Esophagus squamous epithelium (tissue), 5 donors: ENCODE data around the gene TMC3. TPM values are rescaled to one million over a fixed set of nuclear protein-coding genes. Genes with fewer than 3 reads are reported as not detected.

Source experiments
- DNase-seq: peaks from one replicate; lab custom pipeline; 2025; lab: John Stamatoyannopoulos, UW
- H3K27ac ChIP-seq, 4 donors: fragments of 200-600 bp; sonication (generic); one replicate each; pipeline ENCODE4 v1.5.1; 2016 to 2019; ENCODE audit warnings: mild to moderate bottlenecking in 1 of 4
- H3K27me3 ChIP-seq, 4 donors: fragments of 200-600 bp; sonication (generic); 1 replicate in 3 of 4; 2 replicates in 1 of 4; pipeline versions ENCODE4 v1.5.1 to v1.6.0; 2017 to 2021; ENCODE audit warnings: antibody characterized with exemption in 1 of 4
- H3K36me3 ChIP-seq, 3 donors: fragments of 200-600 bp; sonication (generic); one replicate each; pipeline ENCODE4 v1.5.1; 2016 to 2019
- H3K4me1 ChIP-seq, 3 donors: fragments of 200-600 bp; sonication (generic); one replicate each; pipeline ENCODE4 v1.5.1; 2017 to 2019
- H3K4me3 ChIP-seq, 4 donors: fragments of 200-600 bp; sonication (generic); 1 replicate in 3 of 4; 2 replicates in 1 of 4; pipeline ENCODE4 v1.5.1; 2016 to 2019; ENCODE audit warnings: mild to moderate bottlenecking in 2 of 4, moderate library complexity in 1 of 4
- H3K9me3 ChIP-seq, 3 donors: fragments of 200-600 bp; sonication (generic); one replicate each; pipeline ENCODE4 v1.5.1; 2016 to 2019
- POLR2A ChIP-seq, 4 donors: fragments of 450-650 bp; IDR thresholded peaks; one replicate each; pipeline ENCODE4 v1.6.1; 2017; ENCODE audit warnings: antibody characterized with exemption in 4 of 4, mild to moderate bottlenecking in 4 of 4, moderate library complexity in 3 of 4
- WGBS, 2 donors: methylation state at CpG; one replicate each; pipeline ENCODE4 v1.1.5; 2018; 5-methylcytosine and 5-hydroxymethylcytosine counted together
- intact Hi-C: fragments of 100-400 bp; cut with DNase I; formaldehyde crosslinking; loops from one replicate; pipeline ENCODE4 v1.15.0; 2022
- total RNA-seq, 4 donors: library from RNA; depleted of rRNA; stranded (reverse); fragments of >200 nt; gene quantifications; one replicate each; pipeline ENCODE4 v1.1.0, GENCODE V29; 2016
- TF ChIP-seq, protein P1 (sequence below), 6 experiments: fragments of 450-650 bp in 4 of 6; fragments of 200-600 bp in 2 of 6; sonication (generic) in 2 of 6; IDR thresholded peaks; one replicate each; pipeline ENCODE4 v1.5.1; 2016 to 2019; ENCODE audit warnings: antibody characterized with exemption in 6 of 6, mild to moderate bottlenecking in 4 of 6, moderate library complexity in 4 of 6
- donor health status: DM: yes; HTN: yes; CAD: no.

Gene TMC3
- total RNA-seq, 4 donors from 2014 or later = not detected

DNA sequence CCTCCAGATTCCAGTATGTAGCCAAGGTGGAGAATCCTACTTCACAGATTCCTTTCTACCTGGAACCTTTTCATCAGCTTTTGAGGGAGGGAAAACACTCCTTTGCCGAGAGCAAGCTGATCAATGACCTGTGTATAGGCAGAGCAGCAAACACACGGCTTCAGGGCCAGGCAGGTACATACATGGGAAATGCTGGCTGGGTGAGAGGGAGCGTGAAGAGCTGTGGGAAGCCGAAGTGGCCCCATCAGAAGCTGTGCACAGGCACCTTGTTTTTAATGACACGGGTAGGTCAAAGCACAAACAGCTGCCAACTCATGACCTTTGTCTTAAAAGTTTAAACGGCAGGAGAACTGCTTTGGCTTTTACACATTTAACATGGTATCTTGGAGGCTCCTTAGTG, 75.4 kb downstream of the TMC3 start:
- WGBS, 2 donors = 62 to 63% methylated on average over 5 of the region's 6 CpGs
- Histone ChIP-seq H3K4me3 (peak overlapping the region in 3 of 4 donors; percentile 31 to 58 (median 43)), H3K27me3 (no peaks in the 10 kb centered on the region), H3K36me3 (peaks cover 0 to 36% (median 0%) of the 10 kb centered on the region in 3 donors), H3K4me1 (peaks cover 6 to 83% (median 30%) of the 10 kb centered on the region in 3 donors), H3K27ac (peak overlapping the region in 3 of 4 donors; percentile 52 to 80 (median 70)), H3K9me3 (no peaks in the 10 kb centered on the region)
- TF ChIP-seq, protein P1, sequence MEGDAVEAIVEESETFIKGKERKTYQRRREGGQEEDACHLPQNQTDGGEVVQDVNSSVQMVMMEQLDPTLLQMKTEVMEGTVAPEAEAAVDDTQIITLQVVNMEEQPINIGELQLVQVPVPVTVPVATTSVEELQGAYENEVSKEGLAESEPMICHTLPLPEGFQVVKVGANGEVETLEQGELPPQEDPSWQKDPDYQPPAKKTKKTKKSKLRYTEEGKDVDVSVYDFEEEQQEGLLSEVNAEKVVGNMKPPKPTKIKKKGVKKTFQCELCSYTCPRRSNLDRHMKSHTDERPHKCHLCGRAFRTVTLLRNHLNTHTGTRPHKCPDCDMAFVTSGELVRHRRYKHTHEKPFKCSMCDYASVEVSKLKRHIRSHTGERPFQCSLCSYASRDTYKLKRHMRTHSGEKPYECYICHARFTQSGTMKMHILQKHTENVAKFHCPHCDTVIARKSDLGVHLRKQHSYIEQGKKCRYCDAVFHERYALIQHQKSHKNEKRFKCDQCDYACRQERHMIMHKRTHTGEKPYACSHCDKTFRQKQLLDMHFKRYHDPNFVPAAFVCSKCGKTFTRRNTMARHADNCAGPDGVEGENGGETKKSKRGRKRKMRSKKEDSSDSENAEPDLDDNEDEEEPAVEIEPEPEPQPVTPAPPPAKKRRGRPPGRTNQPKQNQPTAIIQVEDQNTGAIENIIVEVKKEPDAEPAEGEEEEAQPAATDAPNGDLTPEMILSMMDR (IDR thresholded peaks at IDR 0.05) = no peak
- intact Hi-C loops = no loop called here
- no peak for DNase-seq

DNA sequence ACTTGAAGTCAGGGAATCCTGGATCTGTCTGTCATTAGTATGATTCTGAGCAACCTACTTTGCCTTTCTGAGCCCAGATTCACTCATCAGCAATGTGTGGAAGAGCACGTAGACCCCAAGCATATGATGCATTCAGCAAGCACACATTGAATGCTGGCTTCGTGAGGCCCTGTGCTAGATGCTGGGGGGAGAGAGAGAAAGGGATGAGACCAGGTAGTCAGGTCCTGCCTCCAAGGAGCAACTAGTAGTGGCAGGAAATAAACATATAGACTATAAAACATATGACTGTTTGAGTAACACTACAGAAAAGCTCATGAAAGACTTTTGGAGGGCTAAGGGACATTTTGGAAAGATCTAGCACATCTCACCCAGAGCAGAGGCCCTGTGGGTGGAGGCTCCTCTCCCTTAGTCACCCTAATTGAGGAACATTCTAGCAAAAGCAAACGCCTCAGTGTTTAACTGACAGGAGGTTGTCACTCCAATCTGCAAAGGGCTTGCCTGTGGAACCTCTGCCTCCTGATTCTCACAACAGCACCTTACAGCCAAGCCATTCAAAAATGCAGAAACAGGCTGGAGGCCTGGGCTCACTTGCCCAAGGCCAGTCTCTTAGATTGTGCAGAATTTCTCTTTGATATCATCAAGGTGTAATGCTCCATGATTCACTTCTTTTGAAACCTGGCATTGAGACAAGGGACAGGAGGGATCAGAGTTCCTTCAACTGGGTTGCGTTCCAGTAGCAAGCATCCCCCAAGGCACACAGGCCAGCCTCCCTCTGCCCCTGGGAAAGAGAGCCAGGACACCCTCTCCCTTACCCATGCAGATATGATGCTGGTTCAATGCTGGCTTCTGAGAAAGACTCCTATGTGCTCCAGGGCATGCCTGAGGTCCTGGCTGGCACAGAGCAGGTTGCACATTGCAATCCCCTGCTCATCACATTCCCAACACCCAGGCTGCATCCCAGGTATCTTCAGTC, 76.1 kb downstream of the TMC3 start:
- Histone ChIP-seq H3K27ac (peak overlapping the region; percentile 25 to 85 (median 75)), H3K36me3 (peaks cover 0 to 32% (median 0%) of the 10 kb centered on the region in 3 donors), H3K4me1 (peaks cover 0 to 79% (median 23%) of the 10 kb centered on the region in 3 donors), H3K4me3 (peak overlapping the region; percentile 13 to 58 (median 37)), H3K9me3 (no peaks in the 10 kb centered on the region), H3K27me3 (no peaks in the 10 kb centered on the region)
- DNase-seq = no peak
- TF ChIP-seq, protein P1 (IDR thresholded peaks at IDR 0.05) = no peak
- intact Hi-C loops = no loop called here
- 54 to 64% methylated on average over 3 of the region's 4 CpGs for WGBS, 2 donors

- no peak for DNase-seq
- intact Hi-C loops = no loop called here
- H3K36me3 ChIP-seq = peaks cover 0 to 31% (median 0%) of the 10 kb centered on the region in 3 donors
- 35% methylated on average over 3 of the region's 3 CpGs for WGBS, 2 donors
- H3K27ac ChIP-seq = peak overlapping the region; percentile 25 to 85 (median 75)
- TF ChIP-seq POLR2A (IDR thresholded peaks at IDR 0.05) = no peak
- TF ChIP-seq, protein P1 (IDR thresholded peaks at IDR 0.05) = no peak
- peaks cover 0 to 71% (median 23%) of the 10 kb centered on the region in 3 donors for H3K4me1 ChIP-seq
- no peaks in the 10 kb centered on the region for H3K9me3 ChIP-seq
- H3K27me3 ChIP-seq = no peaks in the 10 kb centered on the region
- peak overlapping the region; percentile 13 to 58 (median 37) for H3K4me3 ChIP-seq
Observed at GRCh38 chr15:81297147-81297572, 76.9 kb downstream of the TMC3 start.

DNA sequence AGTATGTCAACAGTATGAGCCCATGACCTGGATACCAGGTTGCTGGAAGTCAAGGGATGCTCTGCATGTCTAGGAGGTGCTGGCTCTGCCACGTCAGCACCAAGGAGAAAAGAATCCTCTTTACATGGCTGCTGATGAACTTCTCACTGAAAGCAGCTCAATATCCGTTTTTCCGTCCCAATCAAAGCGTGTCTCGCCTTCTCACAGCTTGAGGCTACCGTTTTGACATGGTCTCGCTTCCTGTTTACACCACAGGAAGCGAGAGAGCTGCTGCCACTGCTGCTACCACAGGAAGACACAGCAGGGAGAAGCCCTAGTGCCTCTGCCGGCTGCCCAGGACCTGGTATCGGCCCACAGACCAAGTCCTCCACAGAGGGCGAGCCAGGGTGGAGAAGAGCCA, 77.3 kb downstream of the TMC3 start:
- WGBS, 2 donors = 52 to 55% methylated on average over 9 of the region's 11 CpGs
- Histone ChIP-seq H3K27me3 (no peaks in the 10 kb centered on the region), H3K9me3 (no peaks in the 10 kb centered on the region), H3K27ac (peak overlapping the region; percentile 32 to 85 (median 75)), H3K36me3 (peaks cover 0 to 30% (median 0%) of the 10 kb centered on the region in 3 donors), H3K4me3 (peak overlapping the region; percentile 13 to 58 (median 37)), H3K4me1 (peaks cover 0 to 66% (median 23%) of the 10 kb centered on the region in 3 donors)
- DNase-seq = no peak
- intact Hi-C loops = no loop called here
- TF ChIP-seq POLR2A (IDR thresholded peaks at IDR 0.05) = peak in 2 of 4 donors; percentile 50 to 80
- TF ChIP-seq, protein P1 (IDR thresholded peaks at IDR 0.05) = no peak

DNA sequence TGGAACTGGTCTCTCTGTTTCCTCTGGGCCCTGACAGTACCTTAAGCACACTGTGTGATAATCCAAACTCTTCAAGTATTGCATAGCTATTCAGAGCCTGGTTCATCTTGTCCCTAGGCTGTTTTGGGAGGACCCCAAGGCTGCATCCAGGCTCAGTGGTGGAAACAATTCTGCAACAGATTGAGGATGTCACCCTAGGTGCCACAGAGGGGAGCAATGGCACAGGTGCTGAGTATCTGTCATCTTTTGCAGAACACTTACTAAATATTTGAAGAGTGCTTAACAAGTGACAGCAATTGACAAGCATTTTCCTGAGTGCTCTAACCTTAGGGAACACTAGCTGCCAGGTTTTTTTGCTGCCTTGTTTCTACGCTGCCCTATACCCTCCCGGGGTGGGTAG, 77.8 kb downstream of the TMC3 start:
- H3K4me3 ChIP-seq = peak overlapping the region in 1 of 4 donors; percentile 58
- no peaks in the 10 kb centered on the region for H3K27me3 ChIP-seq
- no peak for DNase-seq
- intact Hi-C loops = no loop called here
- TF ChIP-seq, protein P1 (IDR thresholded peaks at IDR 0.05) = no peak
- TF ChIP-seq POLR2A (IDR thresholded peaks at IDR 0.05) = no peak
- WGBS, 2 donors = 69 to 75% methylated on average over 2 of the region's 2 CpGs
- H3K9me3 ChIP-seq = no peaks in the 10 kb centered on the region
- H3K27ac ChIP-seq = peak overlapping the region; percentile 32 to 85 (median 75)
- peaks cover 0 to 25% (median 0%) of the 10 kb centered on the region in 3 donors for H3K36me3 ChIP-seq
- peaks cover 0 to 62% (median 23%) of the 10 kb centered on the region in 3 donors for H3K4me1 ChIP-seq
